Effector memory CD8-positive, alpha-beta T cell (primary cell): ENCODE measurements around the gene ROBO2.

Experiments
- ATAC-seq: fragments of 150-1000 bp; cut with Tn5 transposase; replicated peaks from 2 replicates; pipeline ENCODE4 v1.10.0; 2021; ENCODE audit warnings: mild to moderate bottlenecking, moderate library complexity
- DNase-seq, 3 experiments: peaks; one replicate each; pipeline ENCODE4 v3.0.0; 2021
- H3K27ac Mint-ChIP-seq, 2 donors: one replicate each; pipeline ENCODE4 v1.8.0; 2022; ENCODE audit warnings: mild to moderate bottlenecking in 2 of 2, mixed read lengths in 2 of 2, moderate library complexity in 2 of 2
- H3K27me3 Mint-ChIP-seq, 2 donors: one replicate each; pipeline ENCODE4 v1.8.0; 2022; ENCODE audit warnings: mixed read lengths in 2 of 2
- H3K36me3 Mint-ChIP-seq: one replicate; pipeline ENCODE4 v1.8.0; 2022; ENCODE audit warnings: mild to moderate bottlenecking, moderate library complexity, mixed read lengths; ENCODE audit not compliant: insufficient read depth
- H3K4me1 Mint-ChIP-seq, 2 donors: one replicate each; pipeline ENCODE4 v1.8.0; 2022; ENCODE audit warnings: low read depth in 2 of 2, mixed read lengths in 2 of 2
- H3K4me3 Mint-ChIP-seq, 2 donors: one replicate each; pipeline ENCODE4 v1.8.0; 2022; ENCODE audit warnings: mild to moderate bottlenecking in 2 of 2, mixed read lengths in 2 of 2, moderate library complexity in 2 of 2
- H3K9me3 Mint-ChIP-seq, 2 donors: one replicate each; pipeline ENCODE4 v1.8.0; 2022; ENCODE audit warnings: mixed read lengths in 2 of 2

Gene ROBO2

DNA sequence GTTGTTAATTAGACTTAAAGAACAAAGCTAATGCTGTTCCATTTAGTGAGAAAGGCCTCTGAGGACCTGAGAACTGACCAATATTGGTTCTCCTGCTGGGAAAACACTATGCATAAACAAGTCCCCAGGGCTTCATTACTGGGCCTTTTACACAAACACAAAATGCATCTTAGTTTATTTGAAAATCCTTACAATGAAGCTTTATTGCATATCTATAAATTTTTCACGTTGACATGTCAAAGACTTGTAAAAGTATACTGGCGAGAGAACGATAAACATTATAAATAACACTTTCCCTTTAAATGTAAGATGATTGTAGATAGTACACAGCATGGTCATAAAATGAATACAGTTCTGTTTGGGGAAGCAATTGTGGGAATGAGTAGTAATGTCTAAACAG, 151.7 kb downstream of the ROBO2 start:
- H3K4me3 Mint-ChIP-seq: no peak overlapping the region
- H3K27me3 Mint-ChIP-seq: no peaks in the 10 kb centered on the region
- no peaks in the 10 kb centered on the region for H3K36me3 Mint-ChIP-seq
- H3K27ac Mint-ChIP-seq: no peak overlapping the region
- no peaks in the 10 kb centered on the region for H3K4me1 Mint-ChIP-seq
- ATAC-seq (no peak), DNase-seq (no peak)
- H3K9me3 Mint-ChIP-seq: peaks cover 5 to 8% of the 10 kb centered on the region in 2 donors

DNA sequence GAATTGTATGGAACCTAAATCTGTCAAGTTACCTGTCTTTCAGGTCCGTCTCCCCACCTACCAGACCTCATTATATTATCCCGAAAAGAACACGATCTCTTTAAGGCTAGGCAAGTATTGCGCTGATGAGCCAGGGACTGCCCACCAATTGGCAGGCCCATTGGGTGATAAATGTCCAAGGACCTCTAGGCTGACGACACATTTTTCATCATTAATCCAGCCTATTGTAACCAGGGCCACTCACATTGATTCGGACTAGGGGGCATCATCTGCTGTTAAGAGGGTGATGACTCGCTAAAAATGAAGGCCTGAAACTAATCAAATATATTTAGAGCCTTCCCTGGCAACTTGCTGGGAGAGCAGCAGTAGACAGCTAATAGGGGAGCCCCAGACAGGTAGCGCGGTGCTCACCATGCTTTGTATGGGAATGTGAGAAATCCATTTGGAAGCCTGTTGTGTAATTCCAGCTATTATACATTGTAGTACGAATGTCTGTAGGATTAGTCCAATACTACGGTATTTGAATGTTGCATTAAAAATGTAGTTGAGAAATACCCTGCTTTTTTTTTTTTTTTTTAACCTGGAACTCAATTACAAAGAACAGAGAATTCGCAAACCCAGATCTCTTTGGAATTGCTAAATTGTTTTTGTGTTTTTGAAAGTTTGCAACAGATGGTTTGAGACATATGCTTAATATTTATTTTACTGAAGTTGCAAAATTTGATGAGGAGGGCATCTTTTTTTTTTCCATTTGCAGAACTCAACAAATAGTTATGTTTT, 156.1 kb downstream of the ROBO2 start:
- H3K4me3 Mint-ChIP-seq: no peak overlapping the region
- no peaks in the 10 kb centered on the region for H3K4me1 Mint-ChIP-seq
- no peaks in the 10 kb centered on the region for H3K36me3 Mint-ChIP-seq
- peaks cover 10 to 19% of the 10 kb centered on the region in 2 donors for H3K9me3 Mint-ChIP-seq
- no peak overlapping the region for H3K27ac Mint-ChIP-seq
- DNase-seq (no peak), ATAC-seq (no peak)
- H3K27me3 Mint-ChIP-seq: no peaks in the 10 kb centered on the region

DNA sequence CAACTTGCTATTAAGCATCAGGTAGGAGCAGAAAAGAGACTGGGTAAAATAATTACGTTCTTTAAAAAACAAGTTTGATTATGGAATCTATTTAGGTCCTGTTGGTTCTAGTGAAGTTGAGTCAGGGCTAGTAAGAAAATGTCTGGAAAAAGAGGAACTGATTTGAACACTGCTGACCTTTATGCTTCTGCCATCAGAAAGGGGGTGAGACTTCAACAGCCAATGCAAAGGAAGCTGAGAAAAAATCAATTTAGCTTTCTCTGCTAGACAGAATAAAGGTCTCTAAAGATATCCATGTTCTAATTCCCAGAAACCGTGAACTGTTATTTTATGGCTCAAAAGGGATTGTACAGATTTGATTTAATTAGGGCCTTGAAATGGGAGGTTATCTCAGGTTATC, 157.5 kb downstream of the ROBO2 start:
- Mint-ChIP-seq H3K27ac (no peak overlapping the region), H3K27me3 (no peaks in the 10 kb centered on the region), H3K9me3 (peaks cover 7 to 19% of the 10 kb centered on the region in 2 donors), H3K4me1 (no peaks in the 10 kb centered on the region), H3K4me3 (no peak overlapping the region), H3K36me3 (no peaks in the 10 kb centered on the region)
- ATAC-seq (no peak), DNase-seq (no peak)

DNA sequence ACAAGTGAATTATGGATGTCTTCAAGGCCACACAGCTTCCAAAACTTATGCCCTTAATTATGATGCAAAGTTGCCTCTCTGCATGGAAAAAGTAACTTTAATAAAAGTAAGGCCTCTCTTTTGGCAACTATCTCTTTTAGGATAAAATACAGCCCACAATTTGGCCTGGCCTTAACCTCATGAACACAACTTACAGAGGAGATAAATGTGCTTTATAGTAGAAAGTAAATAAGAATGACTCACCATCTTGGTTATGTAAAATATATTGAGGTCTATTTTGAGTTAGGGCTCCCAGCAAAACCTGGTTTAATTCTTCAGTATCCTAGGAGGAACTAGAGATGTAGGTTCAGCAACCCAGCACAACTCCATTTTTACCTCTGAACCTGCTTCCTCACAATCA, 164.0 kb downstream of the ROBO2 start:
- Mint-ChIP-seq H3K27me3 (no peaks in the 10 kb centered on the region), H3K36me3 (no peaks in the 10 kb centered on the region), H3K4me1 (no peaks in the 10 kb centered on the region), H3K27ac (no peak overlapping the region), H3K9me3 (peaks cover 0 to 3% of the 10 kb centered on the region in 2 donors), H3K4me3 (no peak overlapping the region)
- no peak for ATAC-seq
- DNase-seq: no peak

DNA sequence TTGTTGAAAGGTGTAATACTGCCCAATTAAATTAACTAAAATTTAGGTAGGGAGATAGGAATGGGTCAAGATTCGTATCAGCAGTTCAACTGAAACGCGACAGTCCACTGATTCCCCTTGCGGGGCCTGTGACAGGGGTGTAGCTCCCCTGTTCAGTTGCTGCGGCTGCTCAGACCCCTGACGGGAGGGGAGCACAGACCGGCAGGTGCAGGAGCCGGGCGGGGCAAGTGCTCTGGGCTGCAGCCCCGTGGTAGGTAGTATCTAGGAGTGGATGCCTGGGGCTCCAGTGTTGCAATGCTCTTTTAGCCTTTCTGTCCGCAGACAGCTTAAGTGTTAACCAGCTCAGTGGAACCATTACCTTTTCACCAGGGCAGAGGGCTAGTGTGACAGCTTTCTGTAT, 164.9 kb downstream of the ROBO2 start:
- H3K36me3 Mint-ChIP-seq: no peaks in the 10 kb centered on the region
- H3K27me3 Mint-ChIP-seq: no peaks in the 10 kb centered on the region
- H3K4me1 Mint-ChIP-seq: no peaks in the 10 kb centered on the region
- ATAC-seq: no peak
- no peak overlapping the region for H3K4me3 Mint-ChIP-seq
- no peak for DNase-seq
- H3K27ac Mint-ChIP-seq: no peak overlapping the region
- H3K9me3 Mint-ChIP-seq: no peaks in the 10 kb centered on the region

DNA sequence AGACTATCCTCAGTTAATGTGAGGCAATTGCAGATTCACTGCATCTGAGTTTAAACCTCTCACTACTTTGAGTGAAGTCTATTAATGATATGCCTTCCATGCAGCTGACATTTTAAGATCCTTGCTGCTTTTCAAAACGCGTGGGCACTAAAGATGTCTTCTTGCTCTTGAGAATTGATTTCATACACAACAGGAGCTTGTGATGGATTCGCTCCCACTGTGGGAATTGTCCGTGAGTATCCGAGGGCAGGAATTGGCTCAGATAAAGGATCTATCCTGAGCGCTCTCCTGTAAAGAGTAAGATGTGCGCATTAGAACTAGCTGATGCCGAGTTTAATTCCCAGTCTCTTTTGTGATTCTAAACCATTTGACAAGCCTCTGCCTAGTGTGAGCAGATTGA, 167.9 kb downstream of the ROBO2 start:
- Mint-ChIP-seq H3K4me3 (no peak overlapping the region), H3K36me3 (no peaks in the 10 kb centered on the region), H3K9me3 (peaks cover 0 to 2% of the 10 kb centered on the region in 2 donors), H3K4me1 (no peaks in the 10 kb centered on the region), H3K27me3 (no peaks in the 10 kb centered on the region), H3K27ac (no peak overlapping the region)
- DNase-seq: no peak
- no peak for ATAC-seq

DNA sequence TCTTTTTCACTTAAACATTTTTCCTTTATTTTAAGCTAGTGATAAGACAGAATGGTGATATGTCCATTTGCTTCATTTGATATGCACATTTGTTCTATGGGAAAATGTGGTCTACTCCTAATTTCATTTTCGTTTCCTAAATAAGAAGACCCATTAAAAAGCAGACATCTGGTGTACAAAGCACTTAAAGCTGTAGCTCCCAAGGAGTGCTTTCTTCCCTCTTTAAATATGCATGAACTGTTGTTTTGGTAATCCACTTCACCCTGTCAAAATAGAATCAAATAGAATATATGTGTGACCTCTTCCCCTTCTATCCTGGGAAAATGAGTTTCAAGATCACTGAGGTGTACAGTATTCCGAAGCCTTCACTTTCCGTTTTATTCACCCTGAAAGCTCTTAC, 182.8 kb downstream of the ROBO2 start:
- Mint-ChIP-seq H3K9me3 (peaks cover 3 to 17% of the 10 kb centered on the region in 2 donors), H3K36me3 (no peaks in the 10 kb centered on the region), H3K4me3 (no peak overlapping the region), H3K27me3 (no peaks in the 10 kb centered on the region), H3K27ac (no peak overlapping the region), H3K4me1 (no peaks in the 10 kb centered on the region)
- DNase-seq: no peak
- ATAC-seq: no peak

DNA sequence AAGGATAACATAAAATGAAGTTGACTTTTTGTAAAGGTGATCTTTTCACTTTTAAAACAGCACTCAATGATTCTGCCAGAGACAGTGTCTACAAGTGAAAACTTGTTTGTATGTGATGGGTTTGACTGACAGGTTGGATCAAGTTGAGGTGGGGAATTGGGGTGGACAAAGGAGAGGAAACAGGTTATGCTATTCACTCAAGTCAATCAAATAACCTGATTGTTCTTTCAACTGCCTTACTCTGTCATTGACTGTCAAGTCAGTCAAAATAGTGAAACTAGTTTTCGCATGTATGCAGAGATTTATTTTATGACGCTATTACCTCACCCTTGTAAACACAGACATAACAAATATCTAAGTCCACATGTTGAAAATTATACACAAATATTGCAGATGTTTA, 187.7 kb downstream of the ROBO2 start:
- no peaks in the 10 kb centered on the region for H3K36me3 Mint-ChIP-seq
- no peak for ATAC-seq
- no peak overlapping the region for H3K4me3 Mint-ChIP-seq
- no peak for DNase-seq
- no peaks in the 10 kb centered on the region for H3K4me1 Mint-ChIP-seq
- H3K27me3 Mint-ChIP-seq: no peaks in the 10 kb centered on the region
- no peak overlapping the region for H3K27ac Mint-ChIP-seq
- H3K9me3 Mint-ChIP-seq: peaks cover 6 to 7% of the 10 kb centered on the region in 2 donors

DNA sequence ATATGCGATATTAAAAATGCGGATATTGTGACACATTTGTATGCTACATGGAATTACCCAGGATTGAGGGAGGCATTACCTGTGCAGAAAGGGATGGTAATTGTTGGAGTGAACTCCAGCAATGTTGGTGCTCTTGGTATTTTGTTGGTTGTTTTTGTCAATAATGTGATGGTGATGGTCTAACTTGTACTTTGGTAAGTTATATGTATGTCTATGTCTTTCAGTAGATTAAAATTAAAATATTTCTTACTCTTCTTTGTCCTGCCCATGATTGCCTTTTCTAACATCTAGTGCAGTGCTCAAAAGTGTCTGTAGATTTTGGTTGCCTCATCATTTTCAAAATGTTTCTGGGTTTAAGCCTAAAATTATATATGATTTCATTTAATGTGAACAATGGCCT, 192.7 kb downstream of the ROBO2 start:
- no peaks in the 10 kb centered on the region for H3K36me3 Mint-ChIP-seq
- H3K9me3 Mint-ChIP-seq: peaks cover 6 to 8% of the 10 kb centered on the region in 2 donors
- H3K27ac Mint-ChIP-seq: no peak overlapping the region
- DNase-seq (no peak), ATAC-seq (no peak)
- no peaks in the 10 kb centered on the region for H3K4me1 Mint-ChIP-seq
- H3K27me3 Mint-ChIP-seq: no peaks in the 10 kb centered on the region
- H3K4me3 Mint-ChIP-seq: no peak overlapping the region

DNA sequence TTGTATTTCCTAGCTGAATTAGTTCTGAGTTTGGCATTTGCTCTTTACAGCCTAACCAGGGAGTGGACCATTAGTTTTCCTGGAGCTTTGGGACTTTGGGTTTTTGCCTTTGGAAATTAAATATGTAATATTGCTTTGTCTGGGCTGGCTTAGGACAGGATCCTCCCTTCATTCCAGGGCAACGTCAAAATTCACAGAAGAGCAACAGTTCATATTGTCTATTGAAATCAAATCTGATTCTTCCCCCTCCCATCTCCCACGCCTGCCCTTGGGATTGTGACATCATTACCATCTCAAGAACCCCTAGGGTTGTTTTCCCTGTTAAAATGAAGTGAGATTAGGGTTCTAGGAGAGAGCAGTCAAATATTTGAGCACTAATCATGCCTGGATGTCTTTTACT, 194.1 kb downstream of the ROBO2 start:
- ATAC-seq (no peak), DNase-seq (no peak)
- Mint-ChIP-seq H3K4me3 (no peak overlapping the region), H3K4me1 (no peaks in the 10 kb centered on the region), H3K27ac (no peak overlapping the region), H3K9me3 (peaks cover 10% of the 10 kb centered on the region in 2 donors), H3K36me3 (no peaks in the 10 kb centered on the region), H3K27me3 (no peaks in the 10 kb centered on the region)

DNA sequence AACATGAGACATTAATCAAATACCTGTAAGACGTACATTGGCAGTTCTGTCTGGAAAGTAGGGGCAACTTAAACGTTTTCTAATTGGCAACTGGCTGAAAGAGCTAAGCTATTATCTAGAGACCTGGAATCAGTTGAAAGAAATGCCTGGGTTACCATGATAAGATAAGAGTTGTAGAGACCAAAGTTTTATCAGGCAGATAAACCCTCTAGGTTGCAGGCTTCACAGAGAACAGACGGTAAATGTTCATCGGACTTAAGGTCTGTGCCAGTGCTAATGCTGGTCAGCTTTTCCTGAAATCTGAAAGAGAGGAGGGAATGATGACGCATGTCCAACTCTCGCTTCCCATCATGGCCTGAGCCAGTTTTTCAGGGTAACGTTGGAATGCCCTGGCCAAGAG, 196.2 kb downstream of the ROBO2 start:
- Mint-ChIP-seq H3K36me3 (no peaks in the 10 kb centered on the region), H3K9me3 (peaks cover 10 to 12% of the 10 kb centered on the region in 2 donors)

DNA sequence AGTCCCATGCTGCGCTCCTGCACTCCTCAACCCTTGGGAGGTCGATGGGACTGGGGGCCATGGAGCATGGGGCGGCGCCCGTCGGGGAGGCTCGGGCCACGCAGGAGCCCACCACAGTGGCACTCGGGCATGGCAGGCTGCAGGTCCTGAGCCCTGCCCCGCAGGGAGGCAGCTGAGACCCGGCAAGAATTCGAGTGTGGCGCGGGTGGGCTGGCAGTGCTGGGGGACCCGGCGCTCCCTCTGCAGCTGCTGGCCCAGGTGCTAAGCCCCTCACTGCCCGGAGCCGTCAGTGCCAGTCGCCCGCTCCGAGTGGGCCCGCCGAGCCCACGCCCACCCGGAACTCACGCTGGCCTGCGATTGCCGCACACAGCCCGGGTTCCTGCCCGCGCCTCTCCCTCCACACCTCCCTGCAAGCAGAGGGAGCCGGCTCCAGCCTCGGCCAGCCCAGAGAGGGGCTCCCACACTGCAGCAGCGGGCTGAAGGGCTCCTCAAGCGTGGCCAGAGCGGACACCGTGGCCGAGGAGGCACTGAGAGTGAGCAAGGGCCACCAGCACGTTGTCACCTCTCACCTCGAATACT, 200.3 kb downstream of the ROBO2 start:
- no peak for ATAC-seq
- DNase-seq: no peak
- no peaks in the 10 kb centered on the region for H3K4me1 Mint-ChIP-seq
- H3K27ac Mint-ChIP-seq: no peak overlapping the region
- H3K4me3 Mint-ChIP-seq: no peak overlapping the region
- no peaks in the 10 kb centered on the region for H3K36me3 Mint-ChIP-seq
- H3K9me3 Mint-ChIP-seq: peaks cover 8 to 17% of the 10 kb centered on the region in 2 donors
- no peaks in the 10 kb centered on the region for H3K27me3 Mint-ChIP-seq

More for the DNA sequence above, 196.2 kb downstream of the ROBO2 start:
- H3K4me3 Mint-ChIP-seq: no peak overlapping the region
- no peaks in the 10 kb centered on the region for H3K27me3 Mint-ChIP-seq
- H3K27ac Mint-ChIP-seq: no peak overlapping the region
- DNase-seq (no peak), ATAC-seq (no peak)
- H3K4me1 Mint-ChIP-seq: no peaks in the 10 kb centered on the region

DNA sequence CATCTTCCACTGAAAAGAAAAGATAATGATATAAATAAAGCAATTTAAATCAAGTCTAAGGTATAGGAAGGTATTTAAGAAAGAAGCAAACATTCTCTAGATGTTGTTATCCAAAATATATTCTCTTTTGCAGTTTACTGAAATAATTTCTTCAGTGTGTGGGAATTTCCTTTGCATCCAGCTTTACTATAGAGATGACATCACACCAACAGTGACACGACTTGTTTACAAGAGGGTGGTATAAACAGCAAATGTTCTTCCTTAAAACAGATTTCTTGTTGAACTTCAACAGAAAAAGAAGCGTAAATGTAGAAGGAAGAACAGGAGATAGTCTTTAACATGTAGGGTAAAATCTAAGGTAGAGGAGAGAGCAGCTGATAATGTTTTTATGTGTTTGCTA, 202.5 kb downstream of the ROBO2 start:
- H3K27me3 Mint-ChIP-seq: no peaks in the 10 kb centered on the region
- no peaks in the 10 kb centered on the region for H3K4me1 Mint-ChIP-seq
- H3K27ac Mint-ChIP-seq: no peak overlapping the region
- DNase-seq (no peak), ATAC-seq (no peak)
- H3K36me3 Mint-ChIP-seq: no peaks in the 10 kb centered on the region
- H3K9me3 Mint-ChIP-seq: peaks cover 6 to 13% of the 10 kb centered on the region in 2 donors
- H3K4me3 Mint-ChIP-seq: no peak overlapping the region

DNA sequence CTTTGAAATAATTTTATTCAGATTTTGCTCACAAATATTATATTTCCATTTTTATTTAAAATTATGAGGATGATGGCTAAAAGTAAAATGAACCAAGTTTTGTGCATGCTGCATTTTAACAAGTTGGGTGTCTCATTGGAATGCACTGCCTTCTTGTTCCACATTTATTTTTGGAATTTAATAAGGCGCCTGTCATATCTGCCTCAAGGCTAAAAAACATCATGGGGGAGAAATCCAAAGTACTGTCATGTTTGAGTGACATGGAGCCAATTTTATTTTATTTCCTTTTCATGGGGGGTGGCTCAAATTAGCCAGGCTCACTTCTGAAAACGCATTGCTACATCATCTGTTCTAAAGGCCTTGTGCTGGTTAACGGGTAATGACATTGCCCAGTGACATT, 205.1 kb downstream of the ROBO2 start:
- no peak overlapping the region for H3K27ac Mint-ChIP-seq
- no peaks in the 10 kb centered on the region for H3K27me3 Mint-ChIP-seq
- no peaks in the 10 kb centered on the region for H3K36me3 Mint-ChIP-seq
- H3K4me3 Mint-ChIP-seq: no peak overlapping the region
- no peaks in the 10 kb centered on the region for H3K4me1 Mint-ChIP-seq
- no peak for ATAC-seq
- H3K9me3 Mint-ChIP-seq: peaks cover 2 to 7% of the 10 kb centered on the region in 2 donors
- DNase-seq: no peak
